ENCODE data around the gene MRPL32. TPM values are rescaled to one million over a fixed set of nuclear protein-coding genes. Genes with fewer than 3 reads are reported as not detected.

The MRPL32 gene
- total and polyA plus RNA-seq, 8 donors = 19.7 to 51.9 (median 26.3) TPM

GRCh38 chr7:42931447-42931833 lies 736 bp upstream of the MRPL32 start:
- no peaks in the 10 kb centered on the region for H3K9me3 ChIP-seq
- no peak for FAIRE-seq
- peaks cover 6 to 24% (median 16%) of the 10 kb centered on the region in 3 donors for H3K4me1 ChIP-seq

GRCh38 chr7:42932811-42933591 lies 825 bp downstream of the MRPL32 start:
- peaks cover 5 to 12% (median 10%) of the 10 kb centered on the region in 3 donors for H3K36me3 ChIP-seq
- peaks cover 6 to 24% (median 16%) of the 10 kb centered on the region in 3 donors for H3K4me1 ChIP-seq
- peak overlapping the region; percentile 46 to 84 (median 72) for H3K27ac ChIP-seq
- FAIRE-seq (no peak), DNase-seq (peak in 2 of 6 donors; percentile 23 to 47), ATAC-seq (peak; percentile 32 to 55 (median 43))
- TF ChIP-seq, protein P1, sequence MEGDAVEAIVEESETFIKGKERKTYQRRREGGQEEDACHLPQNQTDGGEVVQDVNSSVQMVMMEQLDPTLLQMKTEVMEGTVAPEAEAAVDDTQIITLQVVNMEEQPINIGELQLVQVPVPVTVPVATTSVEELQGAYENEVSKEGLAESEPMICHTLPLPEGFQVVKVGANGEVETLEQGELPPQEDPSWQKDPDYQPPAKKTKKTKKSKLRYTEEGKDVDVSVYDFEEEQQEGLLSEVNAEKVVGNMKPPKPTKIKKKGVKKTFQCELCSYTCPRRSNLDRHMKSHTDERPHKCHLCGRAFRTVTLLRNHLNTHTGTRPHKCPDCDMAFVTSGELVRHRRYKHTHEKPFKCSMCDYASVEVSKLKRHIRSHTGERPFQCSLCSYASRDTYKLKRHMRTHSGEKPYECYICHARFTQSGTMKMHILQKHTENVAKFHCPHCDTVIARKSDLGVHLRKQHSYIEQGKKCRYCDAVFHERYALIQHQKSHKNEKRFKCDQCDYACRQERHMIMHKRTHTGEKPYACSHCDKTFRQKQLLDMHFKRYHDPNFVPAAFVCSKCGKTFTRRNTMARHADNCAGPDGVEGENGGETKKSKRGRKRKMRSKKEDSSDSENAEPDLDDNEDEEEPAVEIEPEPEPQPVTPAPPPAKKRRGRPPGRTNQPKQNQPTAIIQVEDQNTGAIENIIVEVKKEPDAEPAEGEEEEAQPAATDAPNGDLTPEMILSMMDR (IDR thresholded peaks at IDR 0.05) = no peak
- H3K27me3 ChIP-seq = no peaks in the 10 kb centered on the region
- peak overlapping the region; percentile 65 to 75 (median 69) for H3K4me3 ChIP-seq
- 0 to 2% methylated on average over 17 of the region's 17 CpGs for WGBS, 2 donors
- intact Hi-C loops (cut with DNase I) = no loop called here
- H3K9me3 ChIP-seq = no peaks in the 10 kb centered on the region

More at GRCh38 chr7:42931447-42931833, 736 bp upstream of the MRPL32 start:
- DNase-seq (no peak), ATAC-seq (no peak)
- WGBS, 2 donors = 0% methylated on average over 12 of the region's 12 CpGs
- TF ChIP-seq, protein P1 (IDR thresholded peaks at IDR 0.05) = no peak
- Histone ChIP-seq H3K4me3 (peak overlapping the region; percentile 65 to 75 (median 69)), H3K36me3 (peaks cover 5 to 15% (median 12%) of the 10 kb centered on the region in 3 donors), H3K27me3 (no peaks in the 10 kb centered on the region), H3K27ac (peak overlapping the region in 3 of 4 donors; percentile 40 to 84 (median 78))
- intact Hi-C loops (cut with DNase I) = no loop called here

- FAIRE-seq (no peak), ATAC-seq (no peak), DNase-seq (no peak)
- Histone ChIP-seq H3K9me3 (no peaks in the 10 kb centered on the region), H3K36me3 (peaks cover 5 to 15% (median 12%) of the 10 kb centered on the region in 3 donors), H3K27me3 (no peaks in the 10 kb centered on the region), H3K4me3 (no peak overlapping the region), H3K4me1 (peaks cover 6 to 24% (median 16%) of the 10 kb centered on the region in 3 donors), H3K27ac (no peak overlapping the region)
- WGBS, 2 donors = 59 to 61% methylated on average over 3 of the region's 3 CpGs
- TF ChIP-seq, protein P1 (IDR thresholded peaks at IDR 0.05) = no peak
- intact Hi-C loops (cut with DNase I) = no loop called here
These were observed 2.1 kb downstream of the MRPL32 start for GRCh38 chr7:42934291-42934690.

DNA sequence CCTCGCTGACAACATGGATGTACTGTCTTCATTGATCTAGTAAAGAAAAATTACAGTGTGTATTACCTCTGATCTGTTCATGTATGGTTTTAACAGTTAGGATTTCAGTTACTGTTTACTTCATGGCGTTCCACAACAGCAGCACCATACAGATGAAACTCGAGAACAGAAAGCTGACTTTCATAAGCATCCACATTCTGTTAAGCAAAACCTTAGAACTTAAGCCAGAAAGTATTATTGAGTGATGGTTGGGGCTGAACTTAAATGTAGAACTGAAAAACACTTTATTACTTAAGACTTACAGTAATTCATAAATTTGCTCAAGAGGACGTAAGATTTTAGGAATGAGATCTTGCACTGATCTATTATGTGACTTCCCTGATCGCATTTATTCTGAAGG lies 3.7 kb downstream of the MRPL32 start:
- Histone ChIP-seq H3K27me3 (no peaks in the 10 kb centered on the region), H3K9me3 (no peaks in the 10 kb centered on the region), H3K36me3 (peaks cover 5 to 15% (median 12%) of the 10 kb centered on the region in 3 donors), H3K27ac (no peak overlapping the region), H3K4me3 (no peak overlapping the region), H3K4me1 (peaks cover 6 to 12% (median 10%) of the 10 kb centered on the region in 3 donors)
- FAIRE-seq (no peak), ATAC-seq (no peak), DNase-seq (no peak)
- WGBS, 2 donors = 89 to 92% methylated on average over 5 of the region's 5 CpGs
- intact Hi-C loops (cut with DNase I) = no loop called here
- TF ChIP-seq, protein P1 (IDR thresholded peaks at IDR 0.05) = no peak
